Epithelial cell of proximal tubule (primary cell): Measurements from ENCODE around the gene TRPM4. TPM values are rescaled to one million over a fixed set of nuclear protein-coding genes. Genes with fewer than 3 reads are reported as not detected.
"Not testable (repeated sequence)": the region's sequence is repeated elsewhere in the genome, so short reads cannot be mapped to it uniquely, and the experiment has no call there.

Experiments used
- DNase-seq: peaks from one replicate; pipeline ENCODE4 v3.0.0-alpha.2; 2011; ENCODE audit warnings: low read depth
- H3K4me3 ChIP-seq: 2 replicates; pipeline ENCODE4 v1.5.1; 2011; ENCODE audit warnings: low read depth, mild to moderate bottlenecking, low read length
- total RNA-seq: library from RNA; depleted of rRNA; stranded (reverse); fragments of >200 nt; gene quantifications from 2 replicates; pipeline ENCODE4 v1.2.3, GENCODE V29; 2015
- TF ChIP-seq, protein P1 (sequence below): conservative IDR thresholded peaks from 2 replicates; pipeline ENCODE4 v1.5.1; 2012; ENCODE audit warnings: low read depth, mild to moderate bottlenecking, low read length

The TRPM4 gene
- total RNA-seq, 1 donor from 2014 or later = 11.6 TPM

DNA sequence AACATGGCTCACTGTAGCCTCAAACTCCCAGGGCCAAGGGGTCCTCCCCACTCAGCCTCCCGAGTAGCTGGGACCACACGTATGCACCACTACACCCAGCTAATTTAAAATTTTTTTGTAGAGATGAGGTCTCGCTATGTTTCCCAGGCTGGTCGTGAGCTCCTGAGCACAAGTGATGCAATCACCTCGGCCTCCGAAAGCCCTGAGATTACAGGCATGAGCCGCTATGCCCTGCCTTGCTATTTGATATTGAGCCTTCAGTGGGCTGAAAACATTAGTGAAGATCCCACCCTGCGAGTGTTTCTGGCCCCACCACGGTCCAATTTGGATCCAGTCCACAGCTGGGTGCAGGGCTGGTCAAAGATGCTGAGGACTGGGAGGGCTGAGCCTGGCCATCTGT is 65.9 kb downstream of the TRPM4 start:
- TF ChIP-seq, protein P1, sequence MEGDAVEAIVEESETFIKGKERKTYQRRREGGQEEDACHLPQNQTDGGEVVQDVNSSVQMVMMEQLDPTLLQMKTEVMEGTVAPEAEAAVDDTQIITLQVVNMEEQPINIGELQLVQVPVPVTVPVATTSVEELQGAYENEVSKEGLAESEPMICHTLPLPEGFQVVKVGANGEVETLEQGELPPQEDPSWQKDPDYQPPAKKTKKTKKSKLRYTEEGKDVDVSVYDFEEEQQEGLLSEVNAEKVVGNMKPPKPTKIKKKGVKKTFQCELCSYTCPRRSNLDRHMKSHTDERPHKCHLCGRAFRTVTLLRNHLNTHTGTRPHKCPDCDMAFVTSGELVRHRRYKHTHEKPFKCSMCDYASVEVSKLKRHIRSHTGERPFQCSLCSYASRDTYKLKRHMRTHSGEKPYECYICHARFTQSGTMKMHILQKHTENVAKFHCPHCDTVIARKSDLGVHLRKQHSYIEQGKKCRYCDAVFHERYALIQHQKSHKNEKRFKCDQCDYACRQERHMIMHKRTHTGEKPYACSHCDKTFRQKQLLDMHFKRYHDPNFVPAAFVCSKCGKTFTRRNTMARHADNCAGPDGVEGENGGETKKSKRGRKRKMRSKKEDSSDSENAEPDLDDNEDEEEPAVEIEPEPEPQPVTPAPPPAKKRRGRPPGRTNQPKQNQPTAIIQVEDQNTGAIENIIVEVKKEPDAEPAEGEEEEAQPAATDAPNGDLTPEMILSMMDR = no peak
- no peak overlapping the region for H3K4me3 ChIP-seq
- no peak for DNase-seq

DNA sequence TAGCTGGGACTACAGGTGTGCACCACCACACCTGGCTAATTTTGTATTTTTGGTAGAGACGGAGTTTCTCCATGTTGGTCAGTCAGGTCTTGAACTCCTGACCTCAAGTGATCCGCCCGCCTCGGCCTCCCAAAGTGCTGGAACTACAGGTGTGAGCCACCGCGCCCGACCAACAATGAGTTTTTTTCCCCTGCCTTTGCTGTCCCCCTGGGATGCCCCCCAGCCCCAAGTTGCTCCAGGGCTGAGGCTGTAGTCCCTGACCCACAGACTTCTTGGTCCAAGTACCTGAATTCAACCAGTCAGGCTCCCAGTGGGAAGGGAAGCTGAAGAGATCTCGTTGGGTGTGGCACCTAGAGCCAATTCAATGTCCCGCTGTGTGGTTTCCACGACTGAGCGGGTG is 66.8 kb downstream of the TRPM4 start:
- DNase-seq, H3K4me3 ChIP-seq: not testable (repeated sequence)

DNA sequence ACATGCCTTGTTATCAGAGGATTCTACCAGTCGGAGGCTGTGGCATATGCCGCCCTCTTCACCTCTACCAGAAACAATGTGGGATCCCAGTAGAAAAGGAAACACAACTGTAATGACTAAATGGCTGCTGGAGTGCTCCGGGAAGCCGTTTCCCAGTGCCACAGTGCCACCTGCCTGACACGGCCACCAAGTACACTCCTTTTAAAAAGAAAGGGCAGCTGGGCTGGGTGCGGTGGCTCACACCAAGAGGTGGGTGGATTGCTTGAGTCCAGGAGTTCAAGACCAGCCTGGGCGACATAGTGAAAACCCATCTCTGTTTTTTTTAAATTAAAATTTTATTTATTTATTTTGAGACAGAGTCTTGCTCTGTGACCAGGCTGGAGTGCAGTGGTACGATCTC is 67.3 kb downstream of the TRPM4 start:
- no peak overlapping the region for H3K4me3 ChIP-seq
- TF ChIP-seq, protein P1 = peak; percentile 59
- no peak for DNase-seq

DNA sequence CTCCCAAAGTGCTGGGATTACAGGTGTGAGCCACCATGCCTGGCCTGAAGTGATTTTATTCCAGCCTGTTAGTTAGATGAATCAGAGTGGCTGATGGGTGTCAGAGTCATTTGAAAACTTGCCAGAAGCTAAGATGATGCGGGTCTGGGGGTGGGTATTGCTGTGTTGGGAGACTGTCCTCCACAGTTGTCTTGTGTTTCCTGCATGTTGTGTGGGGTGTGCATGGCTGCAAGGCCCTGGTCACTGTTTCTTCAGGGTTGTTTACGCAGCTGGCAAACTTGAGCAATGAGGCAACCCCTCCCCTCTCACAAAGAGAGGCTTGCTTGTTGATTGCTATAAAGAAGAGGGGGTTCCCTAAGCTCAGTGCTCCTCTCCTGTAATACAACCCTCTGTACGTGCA is 71.8 kb downstream of the TRPM4 start:
- TF ChIP-seq, protein P1 = no peak
- H3K4me3 ChIP-seq = no peak overlapping the region
- no peak for DNase-seq

DNA sequence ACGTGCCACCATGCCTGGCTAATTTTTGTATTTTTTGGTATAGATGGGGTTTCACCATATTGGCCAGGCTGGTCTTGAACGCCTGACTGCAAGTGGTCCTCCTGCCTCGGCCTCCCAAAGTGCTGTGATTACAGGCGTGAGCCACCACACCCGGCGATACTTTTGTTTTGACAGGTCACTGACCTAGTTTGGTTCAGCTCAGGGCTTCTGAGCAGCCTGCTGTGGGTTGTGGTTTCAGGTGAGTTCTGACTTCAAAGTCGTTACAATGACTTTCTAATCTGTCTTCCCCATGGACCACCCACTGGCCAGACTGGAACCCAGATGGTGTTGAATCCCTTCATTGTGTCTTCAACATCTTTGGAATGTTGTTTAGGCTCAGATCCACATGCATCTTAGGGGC is 73.8 kb downstream of the TRPM4 start:
- DNase-seq = no peak
- TF ChIP-seq, protein P1 = no peak

DNA sequence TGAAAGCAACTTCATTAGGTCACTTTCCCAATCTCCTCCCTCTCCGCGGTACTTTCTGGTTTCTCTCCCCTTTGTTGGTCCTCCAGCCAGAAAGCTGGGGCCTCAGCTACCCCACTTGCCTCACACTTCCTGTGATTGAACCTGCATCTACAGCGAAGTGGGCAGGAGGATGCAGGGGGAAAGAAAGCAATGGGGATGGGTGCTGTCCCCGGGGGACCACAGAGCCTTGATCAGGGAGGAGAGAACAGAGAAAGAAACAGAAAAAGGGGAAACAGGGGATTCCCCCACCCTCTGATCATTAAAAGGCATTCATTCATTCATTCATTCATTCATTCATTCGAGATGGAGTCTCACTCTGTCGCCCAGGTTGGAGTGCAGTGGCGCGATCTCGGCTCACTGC is 74.2 kb downstream of the TRPM4 start:
- DNase-seq = no peak
- TF ChIP-seq, protein P1 = no peak
- no peak overlapping the region for H3K4me3 ChIP-seq

More for the DNA sequence above, 73.8 kb downstream of the TRPM4 start:
- no peak overlapping the region for H3K4me3 ChIP-seq

DNA sequence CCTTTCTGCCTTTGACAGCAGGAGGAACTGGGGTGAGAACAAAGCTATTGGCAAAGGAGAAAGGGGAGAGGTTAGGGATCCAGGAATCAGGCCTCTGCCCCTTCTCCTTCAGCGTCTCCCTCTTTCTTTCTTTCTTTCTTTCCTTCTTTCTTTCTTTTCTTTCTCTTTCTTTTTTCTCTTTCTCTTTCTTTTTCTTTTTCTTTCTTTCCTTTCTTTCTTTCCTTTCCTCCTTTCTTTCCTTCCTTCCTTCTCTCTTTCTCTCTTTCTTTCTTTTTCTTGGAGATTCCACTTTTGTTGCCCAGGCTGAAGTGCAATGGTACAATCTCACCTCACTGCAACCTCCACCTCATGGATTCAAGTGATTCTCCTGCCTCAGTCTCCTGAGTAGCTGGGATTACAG is 75.6 kb downstream of the TRPM4 start:
- H3K4me3 ChIP-seq = no peak overlapping the region
- TF ChIP-seq, protein P1 = no peak
- no peak for DNase-seq

DNA sequence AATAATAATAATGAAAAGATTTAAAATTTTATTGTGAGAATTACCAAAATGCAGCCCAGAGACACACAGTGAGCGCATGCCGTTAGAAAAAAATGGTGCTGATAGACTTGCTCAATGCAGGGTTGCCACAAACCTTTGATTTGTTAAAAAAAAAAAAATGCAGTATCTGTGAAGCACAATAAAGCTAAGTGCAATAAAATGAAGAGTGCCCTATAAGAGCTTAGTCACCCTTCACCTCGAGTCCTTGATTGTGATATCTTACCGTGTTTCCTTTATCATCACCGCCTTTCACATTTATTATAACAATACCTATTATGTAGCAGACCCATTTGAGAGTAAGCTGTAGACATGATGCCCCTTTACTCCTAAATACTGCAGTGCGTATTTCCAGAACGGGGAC is 84.2 kb downstream of the TRPM4 start:
- no peak for DNase-seq
- TF ChIP-seq, protein P1 = no peak
- H3K4me3 ChIP-seq = no peak overlapping the region
